Endothelial cell of umbilical vein (primary cell): Measurements from ENCODE around the gene IKZF1. TPM values are rescaled to one million over a fixed set of nuclear protein-coding genes. Genes with fewer than 3 reads are reported as not detected.

Experiments used
- BruUV-seq: library from RNA; stranded (reverse); fragments of 400-500 nt; replicated peaks from 2 replicates; lab custom pipeline; 2021; lab: Mats Ljungman, UMichigan
- CTCF ChIA-PET: fragments of 300-600, 350-600 bp; sonication (Branson Sonifier 250); formaldehyde crosslinking; loops from one replicate; lab custom pipeline; 2021; ENCODE audit warnings: antibody characterized with exemption, inconsistent platforms; lab: Charles Lee
- POLR2A ChIA-PET: fragments of 300-600, 350-600 bp; sonication (Branson Sonifier 250); formaldehyde crosslinking; loops from one replicate; lab custom pipeline; 2021; ENCODE audit warnings: antibody characterized with exemption, inconsistent platforms; lab: Charles Lee
- DNase-seq: peaks from one replicate; pipeline ENCODE4 v3.0.0-alpha.2; 2011; ENCODE audit warnings: low read depth, low spot score
- FAIRE-seq: peaks from 2 replicates; lab custom pipeline; 2011; peaks lifted over from hg19 to GRCh38; lab: Jason Lieb, UNC
- H2AFZ ChIP-seq: 2 replicates; pipeline ENCODE4 v1.6.0; 2012; ENCODE audit warnings: low read depth, low read length, control low read depth, inconsistent platforms
- H3K27ac ChIP-seq: 2 replicates; pipeline ENCODE4 v1.5.1; 2011; ENCODE audit warnings: low read depth, mild to moderate bottlenecking, control low read depth, low read length, moderate library complexity; ENCODE audit not compliant: insufficient read depth
- H3K27me3 ChIP-seq, 2 experiments: 2 replicates each; pipeline versions ENCODE4 v1.6.0 to v1.6.1; 2011; ENCODE audit warnings: low read length in 2 of 2, mixed read lengths in 1 of 2; ENCODE audit not compliant: control insufficient read depth in 2 of 2, insufficient read depth in 2 of 2
- H3K36me3 ChIP-seq, 2 experiments: 2 replicates in 1 of 2; 3 replicates in 1 of 2; pipeline ENCODE4 v1.5.1; 2011; ENCODE audit warnings: low read length in 2 of 2, mild to moderate bottlenecking in 1 of 2, moderate library complexity in 1 of 2; ENCODE audit not compliant: control insufficient read depth in 2 of 2, insufficient read depth in 2 of 2; ENCODE audit errors: extremely low read depth in 1 of 2
- H3K4me1 ChIP-seq: 3 replicates; pipeline ENCODE4 v1.5.1; 2011; ENCODE audit warnings: mild to moderate bottlenecking, low read length; ENCODE audit not compliant: control insufficient read depth, insufficient read depth; ENCODE audit errors: extremely low read depth
- H3K4me2 ChIP-seq: 2 replicates; pipeline ENCODE4 v1.6.1; 2011; ENCODE audit warnings: low read length, control low read depth, mixed read lengths; ENCODE audit not compliant: insufficient read depth
- H3K4me3 ChIP-seq, 3 experiments: fragments of 200-600 bp in 1 of 3; sonication (generic), shearing (Covaris generic) in 1 of 3; replicated peaks in 1 of 3; 2 replicates each; pipeline ENCODE4 v1.5.1; 2011 to 2016; ENCODE audit warnings: control low read depth in 3 of 3, low read length in 3 of 3, mild to moderate bottlenecking in 2 of 3, inconsistent platforms in 1 of 3, low read depth in 1 of 3, moderate library complexity in 1 of 3; ENCODE audit not compliant: insufficient read depth in 1 of 3
- H3K79me2 ChIP-seq: 2 replicates; pipeline ENCODE4 v1.6.0; 2012; ENCODE audit warnings: low read length, inconsistent platforms; ENCODE audit not compliant: control insufficient read depth, insufficient read depth
- H3K9ac ChIP-seq: replicated peaks from 2 replicates; pipeline ENCODE3; 2011; ENCODE audit warnings: low read length, control low read depth; ENCODE audit not compliant: insufficient read depth; ENCODE audit errors: extremely low read depth
- H3K9me1 ChIP-seq: replicated peaks from 3 replicates; pipeline ENCODE4 v1.6.0; 2011; ENCODE audit warnings: mild to moderate bottlenecking, low read length; ENCODE audit not compliant: control insufficient read depth, insufficient read depth; ENCODE audit errors: extremely low read depth
- H3K9me3 ChIP-seq: replicated peaks from 2 replicates; pipeline ENCODE4 v1.5.1; 2012; ENCODE audit warnings: low read length, inconsistent platforms; ENCODE audit not compliant: control insufficient read depth, insufficient read depth
- H4K20me1 ChIP-seq: replicated peaks from 2 replicates; pipeline ENCODE3; 2011; ENCODE audit warnings: mild to moderate bottlenecking, low read length; ENCODE audit not compliant: control insufficient read depth, insufficient read depth; ENCODE audit errors: extremely low read depth
- EZH2 ChIP-seq: IDR thresholded peaks from 2 replicates; pipeline ENCODE4 v1.6.1; 2012; ENCODE audit warnings: borderline replicate concordance, low read depth, mild to moderate bottlenecking, moderate library complexity, low read length, inconsistent platforms; ENCODE audit not compliant: severe bottlenecking
- FOS ChIP-seq: IDR thresholded peaks from 2 replicates; pipeline ENCODE4 v1.6.1; 2011; ENCODE audit warnings: mild to moderate bottlenecking, low read length, moderate library complexity, borderline replicate concordance; ENCODE audit not compliant: insufficient read depth
- GATA2 ChIP-seq: IDR thresholded peaks from 2 replicates; pipeline ENCODE4 v1.7.0; 2011; ENCODE audit warnings: low read depth, mild to moderate bottlenecking, moderate library complexity, mixed read lengths, low read length; ENCODE audit not compliant: insufficient read length, insufficient read depth
- JUN ChIP-seq: IDR thresholded peaks from 2 replicates; pipeline ENCODE4 v1.6.1; 2011; ENCODE audit warnings: borderline replicate concordance, low read depth; ENCODE audit not compliant: insufficient read length, insufficient read depth
- MAX ChIP-seq: IDR thresholded peaks from 2 replicates; pipeline ENCODE4 v1.6.1; 2011; ENCODE audit not compliant: insufficient read depth, insufficient read length
- MYC ChIP-seq: IDR thresholded peaks from one replicate; pipeline ENCODE4 v1.6.1; 2011; ENCODE audit warnings: mild to moderate bottlenecking, low read depth, low read length
- POLR2A ChIP-seq: IDR thresholded peaks from 2 replicates; pipeline ENCODE4 v1.6.1; 2012; ENCODE audit warnings: low read depth, mild to moderate bottlenecking, control low read depth, low read length
- POLR2AphosphoS5 ChIP-seq: IDR thresholded peaks from 2 replicates; pipeline ENCODE4 v1.6.1; 2012; ENCODE audit warnings: low read depth, mild to moderate bottlenecking, control low read depth, low read length, moderate library complexity; ENCODE audit not compliant: insufficient read depth
- dilution Hi-C: fragments of 300-500 bp; cut with MboI; formaldehyde crosslinking; loops from one replicate; pipeline ENCODE4 v1.15.0; 2019; ENCODE audit warnings: low sequenced_read_pairs; ENCODE audit not compliant: extremely low pct_ligation_motif_present
- intact Hi-C: fragments of 100-400 bp; cut with micrococcal nuclease; formaldehyde crosslinking; loops from one replicate; pipeline ENCODE4 v1.10.0; 2022
- polyA plus RNA-seq, 4 experiments: library from polyadenylated mRNA; depleted of rRNA in 3 of 4; stranded (reverse) in 3 of 4; unstranded in 1 of 4; fragments of >200 nt; gene quantifications; 2 replicates each; pipeline versions ENCODE4 v1.2.1 to v1.2.3, GENCODE V29; 2011 to 2012; ENCODE audit warnings: missing spikeins in 1 of 4
- total RNA-seq: library from RNA; stranded (reverse); gene quantifications from 2 replicates; pipeline ENCODE4 v1.2.3, GENCODE V29; 2021
- TF ChIP-seq, protein P1 (sequence below), 2 donors: IDR thresholded peaks; 1 replicate in 1 of 2; 2 replicates in 1 of 2; pipeline ENCODE4 v1.5.1; 2011; ENCODE audit warnings: low read length in 2 of 2, mild to moderate bottlenecking in 2 of 2, moderate library complexity in 2 of 2, control low read depth in 1 of 2, inconsistent platforms in 1 of 2, low read depth in 1 of 2; ENCODE audit not compliant: insufficient read depth in 1 of 2; ENCODE audit errors: extremely low read depth in 1 of 2

The IKZF1 gene
- total and polyA plus RNA-seq, 2 donors (not counting 3 experiments of a cell fraction or from before 2014, with no cell fraction given), result 0.01 to 0.20 TPM

GRCh38 chr7:50423860-50424259 is 119.3 kb downstream of the IKZF1 start:
- no peak overlapping the region for H3K4me3 ChIP-seq
- intact Hi-C loops, result no loop called here
- no peaks in the 10 kb centered on the region for H3K36me3 ChIP-seq
- H3K9me1 ChIP-seq, result no peaks in the 10 kb centered on the region
- H3K79me2 ChIP-seq, result no peaks in the 10 kb centered on the region
- dilution Hi-C loops, result no loop called here
- ChIA-PET CTCF (interaction anchor here (0.6 to 1.0 kb wide), 2 partner anchors 12 to 172 kb away, joined by 3 read pairs; no protein-coding TSS in a partner anchor), POLR2A (no interaction called here)
- no peak overlapping the region for H3K9ac ChIP-seq
- DNase-seq (no peak), FAIRE-seq (no peak)
- no peaks in the 10 kb centered on the region for H4K20me1 ChIP-seq
- no peak overlapping the region for H3K27ac ChIP-seq
- H3K4me2 ChIP-seq, result no peak overlapping the region
- no TSS peak for BruUV-seq
- H3K9me3 ChIP-seq, result no peaks in the 10 kb centered on the region
- no peak overlapping the region for H2AFZ ChIP-seq
- H3K4me1 ChIP-seq, result peaks cover 12% of the 10 kb centered on the region
- H3K27me3 ChIP-seq, result no peaks in the 10 kb centered on the region
- TF ChIP-seq, protein P1, sequence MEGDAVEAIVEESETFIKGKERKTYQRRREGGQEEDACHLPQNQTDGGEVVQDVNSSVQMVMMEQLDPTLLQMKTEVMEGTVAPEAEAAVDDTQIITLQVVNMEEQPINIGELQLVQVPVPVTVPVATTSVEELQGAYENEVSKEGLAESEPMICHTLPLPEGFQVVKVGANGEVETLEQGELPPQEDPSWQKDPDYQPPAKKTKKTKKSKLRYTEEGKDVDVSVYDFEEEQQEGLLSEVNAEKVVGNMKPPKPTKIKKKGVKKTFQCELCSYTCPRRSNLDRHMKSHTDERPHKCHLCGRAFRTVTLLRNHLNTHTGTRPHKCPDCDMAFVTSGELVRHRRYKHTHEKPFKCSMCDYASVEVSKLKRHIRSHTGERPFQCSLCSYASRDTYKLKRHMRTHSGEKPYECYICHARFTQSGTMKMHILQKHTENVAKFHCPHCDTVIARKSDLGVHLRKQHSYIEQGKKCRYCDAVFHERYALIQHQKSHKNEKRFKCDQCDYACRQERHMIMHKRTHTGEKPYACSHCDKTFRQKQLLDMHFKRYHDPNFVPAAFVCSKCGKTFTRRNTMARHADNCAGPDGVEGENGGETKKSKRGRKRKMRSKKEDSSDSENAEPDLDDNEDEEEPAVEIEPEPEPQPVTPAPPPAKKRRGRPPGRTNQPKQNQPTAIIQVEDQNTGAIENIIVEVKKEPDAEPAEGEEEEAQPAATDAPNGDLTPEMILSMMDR (IDR thresholded peaks at IDR 0.05; ENCODE audit: extremely low read depth in 1 of 2, insufficient read depth in 1 of 2, low read depth in 1 of 2, low read length in 2 of 2), result no peak
- no peak for TF ChIP-seq EZH2
- TF ChIP-seq JUN, result no peak
- no peak for TF ChIP-seq GATA2
- no peak for TF ChIP-seq MAX
- TF ChIP-seq MYC, result no peak
- TF ChIP-seq POLR2A, result no peak
- no peak for TF ChIP-seq FOS
- TF ChIP-seq POLR2AphosphoS5, result no peak
